Measurements from ENCODE around the gene PRKAG2.

DNA sequence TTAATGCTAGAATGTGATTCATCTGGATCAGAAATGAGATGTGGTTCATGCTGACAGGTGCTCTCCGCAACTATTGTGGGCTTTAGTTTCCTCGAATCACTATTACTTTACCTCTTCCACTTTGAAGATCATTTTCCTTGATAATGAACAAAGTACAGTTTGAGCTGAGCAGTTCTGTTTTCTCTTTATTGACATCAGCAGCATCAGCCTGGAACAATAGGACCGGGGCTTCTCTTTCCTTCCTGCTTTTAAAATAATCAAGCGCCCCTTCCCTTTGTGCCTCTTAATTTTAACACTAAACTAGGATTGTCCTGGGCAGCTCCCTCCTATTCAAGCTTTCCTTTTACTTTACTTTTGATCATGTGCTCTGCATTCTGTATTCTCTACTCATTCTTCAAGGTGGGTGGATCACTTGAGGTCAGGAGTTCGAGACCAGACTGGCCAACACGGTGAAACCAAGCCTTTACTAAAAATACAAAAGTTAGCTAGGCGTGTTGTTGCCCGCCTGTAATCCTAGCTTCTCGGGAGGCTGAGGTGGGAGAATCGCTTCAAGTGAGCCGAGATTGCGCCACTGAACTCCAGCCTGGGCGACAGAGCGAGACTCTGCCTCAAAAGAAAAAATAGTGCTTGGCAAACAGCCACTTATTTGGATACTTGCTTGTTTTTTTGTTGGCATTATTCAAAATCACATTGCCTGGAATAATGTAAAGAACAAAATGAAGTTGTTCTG, 290.2 kb downstream of the PRKAG2 start:
- TF ChIP-seq EZH2 (IDR thresholded peaks at IDR 0.05; ENCODE audit: insufficient read depth, poor library complexity, severe bottlenecking): no peak
- TF ChIP-seq EZH2phosphoT487 (IDR thresholded peaks at IDR 0.05; ENCODE audit: insufficient read depth, low read depth): no peak
